Colonic mucosa (tissue), 4 donors: Measurements from ENCODE around the gene MAP3K7. TPM values are rescaled to one million over a fixed set of nuclear protein-coding genes. Genes with fewer than 3 reads are reported as not detected.

Experiments
- DNase-seq: peaks from one replicate; pipeline ENCODE4 v3.0.0-alpha.2; 2020
- H3K27ac ChIP-seq: fragments of 200-600 bp; one replicate; pipeline ENCODE4 v1.8.0; 2021
- H3K27me3 ChIP-seq: fragments of 200-600 bp; one replicate; pipeline ENCODE4 v1.8.0; 2021
- H3K36me3 ChIP-seq: fragments of 200-600 bp; one replicate; pipeline ENCODE4 v1.8.0; 2021
- H3K4me1 ChIP-seq: fragments of 200-600 bp; one replicate; pipeline ENCODE4 v1.8.0; 2021; ENCODE audit warnings: mild to moderate bottlenecking
- H3K4me3 ChIP-seq: fragments of 200-600 bp; one replicate; pipeline ENCODE4 v1.8.0; 2021
- H3K9ac ChIP-seq, 2 donors: one replicate each; pipeline ENCODE4 v1.7.0; 2013; ENCODE audit warnings: control low read depth in 2 of 2, low read depth in 2 of 2, low read length in 2 of 2
- H3K9me3 ChIP-seq: fragments of 200-600 bp; one replicate; pipeline ENCODE4 v1.8.0; 2021
- intact Hi-C: fragments of 100-400 bp; cut with DNase I; formaldehyde crosslinking; loops from one replicate; pipeline ENCODE4 v1.14.1; 2022
- total RNA-seq, 2 donors: library from RNA; stranded (reverse); fragmentation: NEBNext Ultra II Directional in 1 of 2; extraction: Animal tissue kit (Norgen Biotek cat#: 25700) in 1 of 2; gene quantifications; one replicate each; pipeline ENCODE4 v1.2.1, GENCODE V29; 2021
- TF ChIP-seq, protein P1 (sequence below): fragments of 200-600 bp; IDR thresholded peaks from one replicate; pipeline ENCODE4 v1.8.0; 2022; ENCODE audit warnings: antibody characterized with exemption, mild to moderate bottlenecking
- donor health status: healthy.
- donor health status: DM: no; HTN: no; CAD: no.
- donor health status: DM: no; HTN: no; CAD: no.

The MAP3K7 gene
- total RNA-seq, 2 donors from 2014 or later: 18.2 to 19.4 TPM

DNA sequence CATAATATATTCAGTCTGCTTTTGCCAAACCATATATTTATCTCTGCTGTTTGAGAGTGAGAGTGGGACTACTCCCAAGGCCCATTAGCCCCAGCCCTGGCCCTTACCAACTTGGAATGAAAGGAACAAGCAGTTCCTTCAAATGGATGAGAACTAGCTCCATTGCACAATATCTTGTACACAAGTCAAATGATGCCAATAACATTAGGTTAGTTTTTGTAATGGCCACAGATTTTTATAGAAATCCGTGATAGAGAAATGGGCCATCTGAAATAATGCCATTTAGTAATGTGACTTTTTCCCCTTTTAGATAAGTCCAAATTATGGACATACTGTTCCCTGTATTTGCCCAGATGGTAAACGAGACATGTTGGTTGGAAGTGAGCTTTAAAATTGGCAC is 117.0 kb downstream of the MAP3K7 start:
- intact Hi-C loops: loop anchor here (10.0 kb wide), 1 partner anchor 175 kb away; the partner anchor contains the start of gene BACH2

DNA sequence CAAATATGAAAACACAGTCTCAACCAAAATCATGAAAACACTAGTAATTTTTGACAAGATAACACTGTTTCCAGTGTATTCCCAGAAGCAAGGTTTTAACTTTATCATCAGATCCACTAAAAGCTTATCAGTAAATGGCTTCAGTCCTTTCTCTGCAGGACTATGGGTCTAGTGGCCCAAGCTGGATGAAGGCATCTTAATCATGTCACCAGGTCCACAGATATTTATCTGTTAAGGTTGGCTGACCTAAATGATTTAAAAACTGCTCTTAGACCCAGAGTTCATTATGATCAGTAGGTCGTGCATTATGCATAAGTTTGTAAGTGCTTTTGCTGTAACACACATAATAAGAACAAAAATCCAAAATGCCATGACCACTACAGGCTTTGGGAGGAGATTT is 118.0 kb downstream of the MAP3K7 start:
- Histone ChIP-seq H3K9ac (no peak overlapping the region), H3K27me3 (no peaks in the 10 kb centered on the region), H3K27ac (no peak overlapping the region), H3K9me3 (no peaks in the 10 kb centered on the region), H3K36me3 (no peaks in the 10 kb centered on the region), H3K4me1 (no peaks in the 10 kb centered on the region), H3K4me3 (no peak overlapping the region)
- TF ChIP-seq, protein P1, sequence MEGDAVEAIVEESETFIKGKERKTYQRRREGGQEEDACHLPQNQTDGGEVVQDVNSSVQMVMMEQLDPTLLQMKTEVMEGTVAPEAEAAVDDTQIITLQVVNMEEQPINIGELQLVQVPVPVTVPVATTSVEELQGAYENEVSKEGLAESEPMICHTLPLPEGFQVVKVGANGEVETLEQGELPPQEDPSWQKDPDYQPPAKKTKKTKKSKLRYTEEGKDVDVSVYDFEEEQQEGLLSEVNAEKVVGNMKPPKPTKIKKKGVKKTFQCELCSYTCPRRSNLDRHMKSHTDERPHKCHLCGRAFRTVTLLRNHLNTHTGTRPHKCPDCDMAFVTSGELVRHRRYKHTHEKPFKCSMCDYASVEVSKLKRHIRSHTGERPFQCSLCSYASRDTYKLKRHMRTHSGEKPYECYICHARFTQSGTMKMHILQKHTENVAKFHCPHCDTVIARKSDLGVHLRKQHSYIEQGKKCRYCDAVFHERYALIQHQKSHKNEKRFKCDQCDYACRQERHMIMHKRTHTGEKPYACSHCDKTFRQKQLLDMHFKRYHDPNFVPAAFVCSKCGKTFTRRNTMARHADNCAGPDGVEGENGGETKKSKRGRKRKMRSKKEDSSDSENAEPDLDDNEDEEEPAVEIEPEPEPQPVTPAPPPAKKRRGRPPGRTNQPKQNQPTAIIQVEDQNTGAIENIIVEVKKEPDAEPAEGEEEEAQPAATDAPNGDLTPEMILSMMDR: no peak
- DNase-seq: no peak
- intact Hi-C loops: no loop called here

More for the DNA sequence above, 117.0 kb downstream of the MAP3K7 start:
- DNase-seq: no peak
- Histone ChIP-seq H3K36me3 (no peaks in the 10 kb centered on the region), H3K27ac (no peak overlapping the region), H3K27me3 (no peaks in the 10 kb centered on the region), H3K9me3 (no peaks in the 10 kb centered on the region), H3K9ac (no peak overlapping the region), H3K4me1 (no peaks in the 10 kb centered on the region), H3K4me3 (no peak overlapping the region)
- TF ChIP-seq, protein P1: no peak

DNA sequence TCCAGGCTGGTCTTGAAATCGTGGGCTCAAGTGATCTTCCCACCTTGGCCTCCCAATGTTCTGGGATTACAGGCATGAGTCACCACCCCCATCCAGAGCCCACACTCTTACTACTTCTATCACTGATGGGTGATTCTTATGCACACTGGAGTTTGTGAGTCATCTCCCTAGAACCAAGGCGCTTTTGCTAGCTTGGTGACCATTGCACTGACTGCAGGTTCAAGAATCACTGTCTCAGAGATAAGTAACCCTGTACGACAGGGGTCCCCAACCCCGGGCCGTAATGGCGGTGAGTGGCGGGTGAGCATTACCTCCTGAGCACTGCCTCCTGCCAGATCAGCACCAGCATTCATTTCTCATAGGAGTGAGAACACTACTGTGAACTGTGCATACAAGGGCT is 118.8 kb downstream of the MAP3K7 start:
- H3K4me3 ChIP-seq: no peak overlapping the region
- intact Hi-C loops: no loop called here
- no peaks in the 10 kb centered on the region for H3K27me3 ChIP-seq
- H3K4me1 ChIP-seq: no peaks in the 10 kb centered on the region
- no peaks in the 10 kb centered on the region for H3K36me3 ChIP-seq
- no peak overlapping the region for H3K27ac ChIP-seq
- DNase-seq: no peak
- H3K9ac ChIP-seq: no peak overlapping the region
- TF ChIP-seq, protein P1: no peak
- H3K9me3 ChIP-seq: no peaks in the 10 kb centered on the region

DNA sequence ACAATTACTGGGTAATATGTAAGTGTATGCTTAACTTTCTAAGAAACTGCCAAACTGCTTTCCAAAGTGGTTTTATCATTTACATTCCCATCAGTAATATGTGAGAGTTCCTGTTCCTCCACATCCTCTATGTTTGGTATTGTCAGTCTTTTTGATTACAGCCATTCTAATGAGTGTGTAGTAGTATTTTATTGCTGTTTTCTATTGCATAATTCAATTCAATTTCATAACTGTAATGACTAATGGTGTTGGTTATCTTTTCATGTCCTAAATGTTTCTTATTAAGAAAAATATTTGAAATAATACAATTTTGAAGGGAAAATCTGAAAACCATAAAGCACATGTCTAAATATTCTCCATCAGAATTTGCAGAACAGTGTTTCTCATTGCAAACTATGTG is 119.3 kb downstream of the MAP3K7 start:
- DNase-seq: no peak
- H3K4me1 ChIP-seq: no peaks in the 10 kb centered on the region
- intact Hi-C loops: no loop called here

DNA sequence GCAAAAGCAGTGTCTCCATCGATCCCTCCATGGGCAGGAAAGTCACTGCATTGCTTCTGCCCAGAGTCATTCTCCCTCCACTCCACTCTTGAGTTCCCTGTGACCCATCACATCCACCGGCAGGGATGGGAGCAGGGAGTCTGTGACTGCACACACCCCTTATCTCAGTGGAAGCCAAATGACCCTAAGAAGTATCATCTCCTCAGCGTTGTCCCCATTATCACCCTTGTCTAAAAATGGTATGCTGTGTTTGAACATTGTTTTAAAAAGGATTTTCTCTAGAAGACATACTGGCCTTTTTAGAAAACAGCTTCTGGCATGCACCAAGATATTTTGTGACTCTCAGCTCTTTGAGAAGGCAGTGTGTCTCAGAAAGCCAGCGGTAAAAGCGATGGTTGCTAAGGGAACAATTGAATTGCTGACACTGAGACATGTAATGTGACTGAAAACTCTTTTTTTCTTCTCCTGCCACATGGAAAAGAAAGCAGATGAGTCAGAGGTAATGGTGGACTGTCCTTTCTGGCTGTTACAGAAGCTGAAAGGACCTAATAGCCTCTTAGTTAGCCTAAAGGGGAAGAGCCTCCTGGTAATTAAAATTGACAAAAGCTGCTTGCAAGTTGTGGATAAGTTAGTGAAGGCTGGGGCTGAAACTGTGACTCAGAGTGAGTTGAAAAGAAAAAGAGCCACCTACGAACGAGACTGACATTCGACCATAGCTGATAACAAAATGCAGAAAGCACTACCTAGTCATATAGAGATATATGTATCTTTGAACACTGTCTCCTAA is 120.5 kb downstream of the MAP3K7 start:
- H3K36me3 ChIP-seq: no peaks in the 10 kb centered on the region
- TF ChIP-seq, protein P1: no peak
- H3K27me3 ChIP-seq: no peaks in the 10 kb centered on the region
- no peak for DNase-seq
- H3K9ac ChIP-seq: no peak overlapping the region
- H3K27ac ChIP-seq: no peak overlapping the region
- no peaks in the 10 kb centered on the region for H3K9me3 ChIP-seq
- intact Hi-C loops: no loop called here
- H3K4me3 ChIP-seq: no peak overlapping the region
- H3K4me1 ChIP-seq: no peaks in the 10 kb centered on the region

More for the DNA sequence above, 119.3 kb downstream of the MAP3K7 start:
- Histone ChIP-seq H3K27me3 (no peaks in the 10 kb centered on the region), H3K9ac (no peak overlapping the region), H3K36me3 (no peaks in the 10 kb centered on the region), H3K4me3 (no peak overlapping the region), H3K9me3 (no peaks in the 10 kb centered on the region), H3K27ac (no peak overlapping the region)
- TF ChIP-seq, protein P1: no peak
